EL (cell line): ENCODE results near the gene DET1.
"Not testable (repeated sequence)": the region's sequence is repeated elsewhere in the genome, so short reads cannot be mapped to it uniquely, and the experiment has no call there.

Experiments
- DNase-seq: peaks from one replicate; pipeline ENCODE4 v3.0.0-alpha.2; 2016

DET1 gene

GRCh38 chr15:88540350-88540749 lies 6.1 kb downstream of the DET1 start:
- not testable (repeated sequence) for DNase-seq

GRCh38 chr15:88539441-88539840 lies 7.0 kb downstream of the DET1 start:
- DNase-seq: no peak

- no peak for DNase-seq
Observed at GRCh38 chr15:88538972-88539371, 7.5 kb downstream of the DET1 start.

- DNase-seq: no peak
Observed at GRCh38 chr15:88537591-88538317, 8.7 kb downstream of the DET1 start.

GRCh38 chr15:88535607-88536313 lies 10.7 kb downstream of the DET1 start:
- no peak for DNase-seq

GRCh38 chr15:88535100-88535499 lies 11.4 kb downstream of the DET1 start:
- peak; percentile 44 for DNase-seq

- DNase-seq: no peak
Observed at GRCh38 chr15:88533376-88533775, 13.1 kb downstream of the DET1 start.

GRCh38 chr15:88529021-88529630 lies 17.4 kb downstream of the DET1 start:
- DNase-seq: peak; percentile 28

GRCh38 chr15:88526247-88526879 lies 20.1 kb downstream of the DET1 start:
- no peak for DNase-seq

GRCh38 chr15:88525418-88525817 lies 21.1 kb downstream of the DET1 start:
- DNase-seq: no peak

- not testable (repeated sequence) for DNase-seq
Observed at GRCh38 chr15:88524094-88524493, 22.4 kb downstream of the DET1 start.

GRCh38 chr15:88518903-88519302 lies 27.6 kb downstream of the DET1 start:
- no peak for DNase-seq

- peak; percentile 72 for DNase-seq
Observed at GRCh38 chr15:88513195-88513594, 33.3 kb downstream of the DET1 start.

- peak; percentile 67 for DNase-seq
Observed at GRCh38 chr15:88512601-88513000, 33.9 kb downstream of the DET1 start.

GRCh38 chr15:88512078-88512477 lies 34.4 kb downstream of the DET1 start:
- DNase-seq: no peak

- DNase-seq: no peak
Observed at GRCh38 chr15:88511161-88511560, 35.3 kb downstream of the DET1 start.

GRCh38 chr15:88509964-88510363 lies 36.5 kb downstream of the DET1 start:
- no peak for DNase-seq

- no peak for DNase-seq
Observed at GRCh38 chr15:88509321-88509720, 37.2 kb downstream of the DET1 start.

- DNase-seq: no peak
Observed at GRCh38 chr15:88506628-88507027, 39.9 kb downstream of the DET1 start.

GRCh38 chr15:88505721-88506120 lies 40.8 kb downstream of the DET1 start:
- no peak for DNase-seq

GRCh38 chr15:88504445-88504844 lies 42.0 kb downstream of the DET1 start:
- DNase-seq: no peak

- DNase-seq: no peak
Observed at GRCh38 chr15:88498996-88499395, 47.5 kb downstream of the DET1 start.

GRCh38 chr15:88497109-88497765 lies 49.2 kb downstream of the DET1 start:
- DNase-seq: no peak
